Measurements from ENCODE around the gene RASL12.
A peak's percentile ranks its signal among the peaks of the same experiment; 100 is the strongest.
"Not testable (repeated sequence)": the region's sequence is repeated elsewhere in the genome, so short reads cannot be mapped to it uniquely, and the experiment has no call there.

RASL12 gene

GRCh38 chr15:65102912-65103311 is 35.1 kb upstream of the RASL12 start:
- TF ChIP-seq, protein P1, sequence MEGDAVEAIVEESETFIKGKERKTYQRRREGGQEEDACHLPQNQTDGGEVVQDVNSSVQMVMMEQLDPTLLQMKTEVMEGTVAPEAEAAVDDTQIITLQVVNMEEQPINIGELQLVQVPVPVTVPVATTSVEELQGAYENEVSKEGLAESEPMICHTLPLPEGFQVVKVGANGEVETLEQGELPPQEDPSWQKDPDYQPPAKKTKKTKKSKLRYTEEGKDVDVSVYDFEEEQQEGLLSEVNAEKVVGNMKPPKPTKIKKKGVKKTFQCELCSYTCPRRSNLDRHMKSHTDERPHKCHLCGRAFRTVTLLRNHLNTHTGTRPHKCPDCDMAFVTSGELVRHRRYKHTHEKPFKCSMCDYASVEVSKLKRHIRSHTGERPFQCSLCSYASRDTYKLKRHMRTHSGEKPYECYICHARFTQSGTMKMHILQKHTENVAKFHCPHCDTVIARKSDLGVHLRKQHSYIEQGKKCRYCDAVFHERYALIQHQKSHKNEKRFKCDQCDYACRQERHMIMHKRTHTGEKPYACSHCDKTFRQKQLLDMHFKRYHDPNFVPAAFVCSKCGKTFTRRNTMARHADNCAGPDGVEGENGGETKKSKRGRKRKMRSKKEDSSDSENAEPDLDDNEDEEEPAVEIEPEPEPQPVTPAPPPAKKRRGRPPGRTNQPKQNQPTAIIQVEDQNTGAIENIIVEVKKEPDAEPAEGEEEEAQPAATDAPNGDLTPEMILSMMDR (IDR thresholded peaks at IDR 0.05; ENCODE audit: low read depth, low read length) = no peak
- DNase-seq (ENCODE audit: low read depth in 2 of 2) = no peak

GRCh38 chr15:65101891-65102708 is 34.3 kb upstream of the RASL12 start:
- TF ChIP-seq, protein P1 (IDR thresholded peaks at IDR 0.05; ENCODE audit: low read depth, low read length) = no peak
- no peak overlapping the region for H3K4me3 ChIP-seq (replicated peaks in 1 of 2; ENCODE audit: low read depth in 2 of 2, low read length in 2 of 2)
- DNase-seq (ENCODE audit: low read depth in 2 of 2) = no peak

More at GRCh38 chr15:65102912-65103311, 35.1 kb upstream of the RASL12 start:
- H3K4me3 ChIP-seq (replicated peaks in 1 of 2; ENCODE audit: low read depth in 2 of 2, low read length in 2 of 2) = no peak overlapping the region

DNA sequence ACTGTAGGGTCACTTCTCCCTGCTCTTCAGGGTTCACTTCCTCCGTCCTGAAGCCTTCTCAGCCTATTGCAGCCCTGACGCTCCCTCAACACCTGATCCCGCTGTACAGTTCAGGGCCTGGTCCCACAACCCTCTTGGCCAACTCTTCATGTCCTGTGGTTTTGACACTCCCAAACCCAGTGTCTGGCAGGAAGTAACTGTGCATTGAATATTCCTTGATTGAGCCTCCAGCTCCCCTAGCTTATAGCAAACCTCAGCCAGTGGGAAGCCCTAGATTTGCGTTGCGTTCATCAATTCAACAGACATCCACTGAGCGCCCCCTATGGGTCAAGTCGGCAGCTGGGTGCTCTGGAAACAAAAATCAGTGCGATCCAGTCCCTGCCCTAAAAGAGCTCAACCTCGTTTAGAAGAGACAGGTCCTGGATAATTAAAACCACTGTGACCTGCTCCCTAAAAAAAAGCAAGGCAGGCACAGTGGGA is 33.7 kb upstream of the RASL12 start:
- DNase-seq (ENCODE audit: low read depth in 2 of 2) = peak; percentile 72 to 81
- no peak overlapping the region for H3K4me3 ChIP-seq (replicated peaks in 1 of 2; ENCODE audit: low read depth in 2 of 2, low read length in 2 of 2)
- TF ChIP-seq, protein P1 (IDR thresholded peaks at IDR 0.05; ENCODE audit: low read depth, low read length) = peak; percentile 81

DNA sequence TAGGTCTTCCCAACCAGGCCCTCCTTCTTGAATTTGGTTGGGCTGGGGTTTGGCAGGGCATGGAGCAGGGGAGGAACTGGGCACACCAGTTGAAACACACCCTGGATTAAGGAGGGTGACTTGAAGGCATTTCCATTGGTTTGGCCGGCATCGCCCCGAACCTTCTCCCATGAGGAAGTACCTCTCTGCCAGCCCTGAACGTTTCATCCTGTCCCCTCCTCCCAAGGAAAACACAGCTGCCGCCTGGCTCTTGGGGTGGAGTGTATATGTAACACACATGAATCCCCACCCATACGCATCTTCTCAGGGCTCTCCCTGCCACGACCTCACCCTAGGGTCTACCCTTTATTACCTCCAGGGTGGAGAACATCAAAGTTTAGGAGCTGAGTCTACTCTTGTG is 32.7 kb upstream of the RASL12 start:
- no peak overlapping the region for H3K4me3 ChIP-seq (replicated peaks in 1 of 2; ENCODE audit: low read depth in 2 of 2, low read length in 2 of 2)
- DNase-seq (ENCODE audit: low read depth in 2 of 2) = no peak
- TF ChIP-seq, protein P1 (IDR thresholded peaks at IDR 0.05; ENCODE audit: low read depth, low read length) = no peak

GRCh38 chr15:65099801-65100200 is 32.0 kb upstream of the RASL12 start:
- DNase-seq (ENCODE audit: low read depth in 2 of 2); H3K4me3 ChIP-seq (replicated peaks in 1 of 2; ENCODE audit: low read depth in 2 of 2, low read length in 2 of 2): not testable (repeated sequence)

- no peak for DNase-seq (ENCODE audit: low read depth in 2 of 2)
- no peak overlapping the region for H3K4me3 ChIP-seq (replicated peaks in 1 of 2; ENCODE audit: low read depth in 2 of 2, low read length in 2 of 2)
- TF ChIP-seq, protein P1 (IDR thresholded peaks at IDR 0.05; ENCODE audit: low read depth, low read length) = no peak
Measured at GRCh38 chr15:65099336-65099735, 31.5 kb upstream of the RASL12 start.

- no peak for DNase-seq (ENCODE audit: low read depth in 2 of 2)
- TF ChIP-seq, protein P1 (IDR thresholded peaks at IDR 0.05; ENCODE audit: low read depth, low read length) = no peak
Measured at GRCh38 chr15:65097651-65098263, 30.0 kb upstream of the RASL12 start.

More at GRCh38 chr15:65097651-65098263, 30.0 kb upstream of the RASL12 start:
- H3K4me3 ChIP-seq (replicated peaks in 1 of 2; ENCODE audit: low read depth in 2 of 2, low read length in 2 of 2) = no peak overlapping the region

All from cardiac fibroblast (primary cell).